ENCODE data around the gene CARMIL3. TPM values are rescaled to one million over a fixed set of nuclear protein-coding genes. Genes with fewer than 3 reads are reported as not detected.

CARMIL3 gene
- total and polyA plus RNA-seq, 2 experiments from 2014 or later: 3.7 to 11.8 TPM

- Histone ChIP-seq H3K79me2 (replicated peaks; ENCODE audit: insufficient read depth) (no peaks in the 10 kb centered on the region), H3K27ac (ENCODE audit: low read depth) (no peak overlapping the region), H3F3A (replicated peaks; ENCODE audit: low read depth) (no peaks in the 10 kb centered on the region), H3K4me3 (no peak overlapping the region), H3K4me1 (ENCODE audit: insufficient read depth) (no peaks in the 10 kb centered on the region), H4K20me1 (replicated peaks; ENCODE audit: insufficient read depth) (no peaks in the 10 kb centered on the region), H3K9me2 (ENCODE audit: insufficient read depth) (no peaks in the 10 kb centered on the region), H2AFZ (no peak overlapping the region), H3K4me2 (no peak overlapping the region), H3K36me3 (ENCODE audit: insufficient read depth) (no peaks in the 10 kb centered on the region), H3K27me3 (ENCODE audit: insufficient read depth) (no peaks in the 10 kb centered on the region)
- no peak overlapping the region for H3K4me3 Mint-ChIP-seq
- TF ChIP-seq REST (IDR thresholded peaks at IDR 0.05; ENCODE audit: unreplicated experiment) (no peak), CTCF (conservative IDR thresholded peaks at IDR 0.05; ENCODE audit: low read depth in 2 of 2) (no peak), ZNF331 (CRISPR knock-in tag; IDR thresholded peaks at IDR 0.05; ENCODE audit: low read depth) (no peak), NANOG (IDR thresholded peaks at IDR 0.05; ENCODE audit: borderline replicate concordance) (no peak), STAT1 (IDR thresholded peaks at IDR 0.05; ENCODE audit: unreplicated experiment) (no peak), ZNF462 (CRISPR knock-in tag; IDR thresholded peaks at IDR 0.05) (no peak)
- peaks cover 27% of the 10 kb centered on the region for H3K36me3 Mint-ChIP-seq (ENCODE audit: low read depth)
- H3K4me1 Mint-ChIP-seq: peaks cover 19% of the 10 kb centered on the region
- H3K9me3 Mint-ChIP-seq: no peaks in the 10 kb centered on the region; the same call in 2 of the 3 replicates
- no peak overlapping the region for H3K27ac Mint-ChIP-seq
- no peak for ATAC-seq
- peaks cover 13% of the 10 kb centered on the region for H3K27me3 Mint-ChIP-seq (ENCODE audit: insufficient read depth, low read depth, poor library complexity)
- no peak for DNase-seq (ENCODE audit: low spot score)
Measured at GRCh38 chr14:24056800-24057184, 5.0 kb downstream of the CARMIL3 start.
